GM18517 (cell line): ENCODE measurements around the gene FBXO42.
"Not testable (repeated sequence)": the region's sequence is repeated elsewhere in the genome, so short reads cannot be mapped to it uniquely, and the experiment has no call there.

ENCODE experiments used
- ATAC-seq: cut with Tn5 transposase; IDR thresholded peaks from one replicate; pipeline ENCODE4 v1.9.1; 2021; ENCODE audit warnings: mild to moderate bottlenecking, moderate library complexity; ENCODE audit not compliant: unreplicated experiment

FBXO42 gene

GRCh38 chr1:16266411-16267118 lies 85.7 kb downstream of the FBXO42 start:
- ATAC-seq, result no peak

- ATAC-seq, result no peak
Observed at GRCh38 chr1:16262067-16262466, 90.2 kb downstream of the FBXO42 start.

DNA sequence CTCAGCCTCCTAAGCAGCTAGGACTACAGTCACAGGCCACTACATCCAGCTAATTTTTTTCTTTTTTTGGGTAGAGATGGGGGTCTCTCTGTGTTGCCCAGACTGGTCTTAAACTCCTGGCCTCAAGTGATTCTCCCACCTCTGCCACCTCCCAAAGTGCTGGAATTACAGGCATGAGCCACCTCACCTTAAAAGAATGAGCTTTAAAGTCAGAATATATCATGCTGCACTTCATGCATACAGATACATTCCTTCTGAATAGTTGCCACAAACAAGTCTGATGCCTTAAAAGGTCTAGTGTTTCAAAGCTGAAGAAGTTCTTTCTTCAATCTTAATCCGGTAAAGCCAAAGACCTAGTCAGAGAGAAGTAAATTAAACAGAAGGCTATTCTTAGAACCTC lies 91.5 kb downstream of the FBXO42 start:
- no peak for ATAC-seq

DNA sequence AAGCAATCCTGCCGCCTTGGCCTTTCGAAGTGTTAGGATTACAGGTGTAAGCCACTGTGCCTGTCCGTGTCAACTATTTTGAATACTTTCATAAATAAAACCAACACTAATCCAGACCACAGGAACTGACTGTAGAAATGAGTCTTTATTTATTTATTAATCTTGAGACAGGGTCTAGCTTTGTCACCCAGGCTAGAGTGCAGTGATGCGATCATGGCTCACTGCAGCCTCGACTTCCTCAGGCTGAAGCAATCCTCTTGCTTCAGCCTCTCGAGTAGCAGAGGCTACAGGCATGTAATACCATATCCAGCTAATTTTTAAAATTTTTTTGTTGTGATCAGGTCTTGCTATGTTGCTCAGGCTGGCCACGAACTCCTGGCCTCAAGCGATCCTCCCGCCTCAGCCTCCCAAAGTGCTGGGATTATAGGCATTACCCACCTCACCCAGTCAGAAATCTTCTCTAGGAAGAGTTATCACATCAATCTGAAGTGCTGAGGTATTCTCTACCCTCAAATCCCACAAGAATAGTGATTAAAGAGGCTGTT lies 93.6 kb downstream of the FBXO42 start:
- ATAC-seq, result no peak

DNA sequence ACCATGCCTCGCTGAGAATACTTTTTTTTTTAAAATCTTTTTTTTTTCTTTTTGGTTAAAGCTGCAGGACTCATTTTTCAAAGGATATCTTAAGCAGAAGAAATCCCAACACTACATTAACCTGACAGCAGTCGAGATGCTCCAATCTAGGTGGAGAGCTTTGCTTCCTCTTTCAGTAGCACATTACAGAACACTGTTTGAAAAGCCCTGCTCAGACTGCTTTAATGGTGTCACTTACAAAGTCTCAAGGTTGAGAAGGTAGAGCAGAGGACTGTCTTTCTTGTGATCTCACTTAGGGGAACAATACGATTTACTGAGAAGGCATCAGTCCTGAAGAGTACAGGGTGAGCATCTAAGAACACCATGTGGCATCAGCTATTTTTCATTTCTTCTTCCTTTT lies 94.3 kb downstream of the FBXO42 start:
- no peak for ATAC-seq

- ATAC-seq, result not testable (repeated sequence)
Observed at GRCh38 chr1:16257556-16257955, 94.7 kb downstream of the FBXO42 start.

DNA sequence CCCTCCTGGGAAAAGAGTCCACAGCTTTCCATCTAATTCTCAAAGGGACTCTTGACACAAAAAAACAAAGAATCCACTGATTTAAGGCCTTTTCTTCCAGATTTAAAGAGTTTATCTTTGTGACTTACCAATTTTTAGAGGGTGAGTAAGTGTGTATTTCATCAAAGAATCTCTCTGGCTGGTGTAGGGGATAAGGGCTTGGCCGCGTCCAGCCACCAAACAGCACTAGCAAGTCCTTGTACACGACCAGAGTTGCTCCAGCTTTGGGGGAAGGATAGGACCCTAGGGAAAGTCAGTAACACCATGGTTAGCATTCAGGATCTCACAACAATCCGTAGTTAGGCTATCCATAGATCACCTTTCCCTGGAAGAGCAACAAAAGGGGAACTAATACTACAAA lies 95.8 kb downstream of the FBXO42 start:
- no peak for ATAC-seq

DNA sequence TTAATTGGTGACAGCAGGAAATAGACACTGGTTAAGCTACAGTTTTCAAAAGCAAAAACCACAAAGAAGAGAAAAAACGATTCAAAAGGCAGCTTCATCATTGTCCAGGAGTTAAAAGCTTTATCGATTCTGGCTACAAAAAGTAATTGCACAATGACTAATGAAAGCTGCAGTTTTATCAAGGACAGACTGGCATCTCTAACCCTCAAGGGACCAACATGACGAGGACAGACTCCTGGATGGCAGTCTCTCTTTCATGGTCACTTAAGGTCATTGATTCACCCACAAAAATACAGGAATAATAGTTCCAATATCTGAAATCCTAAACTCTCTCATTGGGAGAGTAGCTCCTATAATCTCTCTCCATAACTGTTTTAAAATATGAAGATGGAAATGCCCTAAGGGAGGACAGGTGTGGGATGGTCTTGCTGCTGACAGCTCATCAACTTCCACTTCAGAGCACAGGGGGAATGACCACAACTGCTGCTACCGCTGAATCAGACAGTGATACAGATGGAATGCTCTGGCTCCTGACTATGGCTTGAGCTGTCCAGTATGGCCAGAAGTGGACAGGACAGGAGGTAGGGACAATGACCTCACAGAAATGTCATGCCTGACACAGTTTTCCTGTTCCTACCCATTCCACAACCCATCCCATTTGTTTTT lies 97.9 kb downstream of the FBXO42 start:
- no peak for ATAC-seq

DNA sequence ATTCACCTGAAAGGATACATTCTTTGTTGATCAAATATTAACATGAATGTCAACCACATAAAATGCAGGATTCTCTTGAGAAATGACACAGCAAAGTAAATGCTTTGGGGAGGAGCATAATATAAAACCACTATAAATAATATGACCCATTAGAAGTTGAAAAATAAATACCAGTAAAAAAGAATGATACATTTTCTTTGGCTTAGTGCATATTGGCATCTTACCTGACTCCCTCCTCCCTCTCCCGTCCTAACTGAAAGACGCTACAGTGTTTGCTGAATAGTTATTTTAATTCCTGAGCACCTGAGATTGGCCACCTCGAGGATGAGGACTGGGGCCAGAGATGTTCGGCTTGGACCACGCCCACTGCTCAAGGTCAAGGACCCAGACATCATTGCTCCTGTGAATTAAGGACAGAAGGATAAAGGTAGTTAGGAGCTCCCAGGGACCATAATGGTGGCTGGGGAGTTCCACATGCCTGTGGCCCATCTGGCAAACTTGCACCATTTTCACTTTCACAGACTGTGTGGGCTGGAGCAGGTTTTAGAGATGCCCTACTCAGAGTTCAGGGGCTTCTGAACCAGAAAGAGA lies 98.9 kb downstream of the FBXO42 start:
- ATAC-seq, result no peak

- no peak for ATAC-seq
Observed at GRCh38 chr1:16252912-16253311, 99.4 kb downstream of the FBXO42 start.

GRCh38 chr1:16251381-16251780 lies 100.9 kb downstream of the FBXO42 start:
- no peak for ATAC-seq

DNA sequence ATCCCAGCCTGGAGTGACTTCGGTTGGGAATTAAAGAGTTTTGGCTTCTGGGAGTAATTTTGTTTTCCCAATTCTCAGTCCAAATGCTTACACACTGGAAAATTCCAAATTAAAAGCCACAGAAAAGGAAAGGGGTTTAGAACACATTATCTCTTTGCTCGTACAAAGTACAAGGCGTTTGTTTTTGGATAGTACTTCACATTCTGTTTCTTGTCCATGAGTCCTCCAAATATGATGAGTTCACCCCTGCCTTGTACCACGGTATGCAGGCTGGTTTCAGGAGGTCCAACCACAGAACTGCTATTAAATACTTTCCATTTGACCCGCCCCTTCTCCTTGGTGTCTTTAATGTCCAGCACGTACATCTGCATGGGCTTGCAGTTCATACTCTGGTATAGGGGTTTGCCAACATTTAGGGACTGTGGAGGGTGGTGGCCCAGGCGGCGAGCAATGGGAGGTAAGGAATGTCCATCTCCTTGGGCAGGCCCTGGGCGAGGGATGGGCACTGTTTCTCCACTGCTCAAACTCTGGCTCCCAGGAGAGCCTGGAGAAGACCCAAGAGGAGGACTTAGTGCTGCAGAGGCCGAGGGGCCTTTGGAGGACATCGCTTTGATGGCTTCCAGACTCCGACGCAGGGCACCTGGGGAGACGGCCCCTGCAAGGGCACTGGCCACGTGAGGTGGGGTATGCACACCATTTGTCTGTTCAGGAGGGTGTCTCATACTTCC lies 101.6 kb downstream of the FBXO42 start:
- ATAC-seq, result no peak

- no peak for ATAC-seq
Observed at GRCh38 chr1:16249596-16250241, 102.6 kb downstream of the FBXO42 start.

GRCh38 chr1:16248603-16249516 lies 103.4 kb downstream of the FBXO42 start:
- peak; percentile 67 for ATAC-seq

DNA sequence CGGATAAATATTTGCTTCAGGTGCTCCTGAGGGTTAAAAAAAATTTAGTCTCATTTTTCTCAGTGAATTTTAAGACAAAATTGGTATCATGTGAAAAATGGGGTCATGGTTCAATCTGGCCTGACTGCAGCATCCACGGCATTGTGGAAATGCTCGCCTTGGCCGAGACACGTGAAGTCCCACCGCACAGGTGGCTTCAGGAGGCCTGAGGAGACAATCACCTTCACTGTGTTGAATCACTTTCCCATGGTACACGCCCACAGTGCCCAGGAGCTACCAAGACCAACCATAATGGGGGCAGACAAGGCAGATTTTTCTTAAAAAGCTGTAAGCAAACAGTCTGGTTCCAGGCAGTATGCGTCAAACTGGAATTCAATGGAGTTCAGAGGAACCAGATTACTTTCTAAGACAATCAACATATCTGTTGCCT lies 104.3 kb downstream of the FBXO42 start:
- no peak for ATAC-seq

GRCh38 chr1:16247441-16247840 lies 104.8 kb downstream of the FBXO42 start:
- ATAC-seq, result no peak

GRCh38 chr1:16246961-16247360 lies 105.3 kb downstream of the FBXO42 start:
- no peak for ATAC-seq

DNA sequence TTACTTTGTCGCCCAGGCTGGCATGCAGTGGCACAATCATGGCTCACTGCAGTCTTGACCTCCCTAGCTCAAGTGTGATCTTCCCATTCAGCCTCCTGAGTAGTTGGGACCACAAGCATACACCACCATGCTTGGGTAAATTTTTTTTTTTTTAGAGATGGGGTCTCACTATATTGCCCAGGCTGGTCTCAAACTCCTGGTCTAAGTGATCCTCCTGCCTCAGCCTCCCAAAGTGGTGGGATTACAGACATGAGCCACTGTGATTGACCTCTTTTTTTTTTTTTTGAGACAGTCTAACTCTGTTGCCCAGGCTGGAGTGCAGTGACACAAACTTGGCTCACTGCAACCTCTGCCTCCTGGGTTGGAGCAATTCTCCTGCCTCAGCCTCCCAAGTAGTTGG lies 106.0 kb downstream of the FBXO42 start:
- not testable (repeated sequence) for ATAC-seq

DNA sequence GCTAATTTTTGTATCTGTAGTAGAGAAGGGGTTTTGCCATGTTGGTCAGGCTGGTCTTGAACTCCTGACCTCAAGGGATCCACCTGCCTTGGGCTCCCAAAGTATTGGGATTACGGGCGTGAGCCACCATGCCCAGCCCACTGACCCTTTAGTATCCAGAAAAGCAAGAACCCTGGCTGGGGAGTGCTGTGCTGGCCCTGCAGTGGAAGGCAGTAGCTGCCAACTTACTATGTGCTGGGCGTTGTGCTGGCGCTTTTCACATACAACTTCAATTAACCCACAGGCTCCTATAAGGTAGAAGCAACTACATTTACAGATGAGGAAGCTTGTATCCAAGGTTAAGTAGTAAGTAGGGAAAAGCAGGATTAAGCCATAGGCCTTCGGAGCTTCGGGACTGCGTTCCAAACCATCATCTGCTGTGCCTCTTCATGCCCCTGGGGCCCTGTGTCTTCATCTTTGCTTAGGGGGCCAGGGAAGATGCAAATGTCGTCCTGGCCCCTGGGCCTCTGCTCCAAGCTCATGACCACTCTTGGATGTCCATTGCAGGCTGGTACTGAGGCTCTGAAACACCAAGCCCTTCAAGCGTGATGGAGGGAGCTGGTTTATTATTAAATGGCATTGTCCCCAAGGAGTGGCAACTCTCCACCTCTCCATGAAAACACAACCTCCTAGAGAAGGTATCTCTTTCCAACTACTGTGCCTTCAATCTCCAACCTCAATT lies 106.6 kb downstream of the FBXO42 start:
- no peak for ATAC-seq
